Measurements from ENCODE around the gene USP24. TPM values are rescaled to one million over a fixed set of nuclear protein-coding genes. Genes with fewer than 3 reads are reported as not detected.

USP24 gene, protein sequence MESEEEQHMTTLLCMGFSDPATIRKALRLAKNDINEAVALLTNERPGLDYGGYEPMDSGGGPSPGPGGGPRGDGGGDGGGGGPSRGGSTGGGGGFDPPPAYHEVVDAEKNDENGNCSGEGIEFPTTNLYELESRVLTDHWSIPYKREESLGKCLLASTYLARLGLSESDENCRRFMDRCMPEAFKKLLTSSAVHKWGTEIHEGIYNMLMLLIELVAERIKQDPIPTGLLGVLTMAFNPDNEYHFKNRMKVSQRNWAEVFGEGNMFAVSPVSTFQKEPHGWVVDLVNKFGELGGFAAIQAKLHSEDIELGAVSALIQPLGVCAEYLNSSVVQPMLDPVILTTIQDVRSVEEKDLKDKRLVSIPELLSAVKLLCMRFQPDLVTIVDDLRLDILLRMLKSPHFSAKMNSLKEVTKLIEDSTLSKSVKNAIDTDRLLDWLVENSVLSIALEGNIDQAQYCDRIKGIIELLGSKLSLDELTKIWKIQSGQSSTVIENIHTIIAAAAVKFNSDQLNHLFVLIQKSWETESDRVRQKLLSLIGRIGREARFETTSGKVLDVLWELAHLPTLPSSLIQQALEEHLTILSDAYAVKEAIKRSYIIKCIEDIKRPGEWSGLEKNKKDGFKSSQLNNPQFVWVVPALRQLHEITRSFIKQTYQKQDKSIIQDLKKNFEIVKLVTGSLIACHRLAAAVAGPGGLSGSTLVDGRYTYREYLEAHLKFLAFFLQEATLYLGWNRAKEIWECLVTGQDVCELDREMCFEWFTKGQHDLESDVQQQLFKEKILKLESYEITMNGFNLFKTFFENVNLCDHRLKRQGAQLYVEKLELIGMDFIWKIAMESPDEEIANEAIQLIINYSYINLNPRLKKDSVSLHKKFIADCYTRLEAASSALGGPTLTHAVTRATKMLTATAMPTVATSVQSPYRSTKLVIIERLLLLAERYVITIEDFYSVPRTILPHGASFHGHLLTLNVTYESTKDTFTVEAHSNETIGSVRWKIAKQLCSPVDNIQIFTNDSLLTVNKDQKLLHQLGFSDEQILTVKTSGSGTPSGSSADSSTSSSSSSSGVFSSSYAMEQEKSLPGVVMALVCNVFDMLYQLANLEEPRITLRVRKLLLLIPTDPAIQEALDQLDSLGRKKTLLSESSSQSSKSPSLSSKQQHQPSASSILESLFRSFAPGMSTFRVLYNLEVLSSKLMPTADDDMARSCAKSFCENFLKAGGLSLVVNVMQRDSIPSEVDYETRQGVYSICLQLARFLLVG (N-terminal part only)
- 19.7 and 24.0 TPM in 2 replicates for total RNA-seq

DNA sequence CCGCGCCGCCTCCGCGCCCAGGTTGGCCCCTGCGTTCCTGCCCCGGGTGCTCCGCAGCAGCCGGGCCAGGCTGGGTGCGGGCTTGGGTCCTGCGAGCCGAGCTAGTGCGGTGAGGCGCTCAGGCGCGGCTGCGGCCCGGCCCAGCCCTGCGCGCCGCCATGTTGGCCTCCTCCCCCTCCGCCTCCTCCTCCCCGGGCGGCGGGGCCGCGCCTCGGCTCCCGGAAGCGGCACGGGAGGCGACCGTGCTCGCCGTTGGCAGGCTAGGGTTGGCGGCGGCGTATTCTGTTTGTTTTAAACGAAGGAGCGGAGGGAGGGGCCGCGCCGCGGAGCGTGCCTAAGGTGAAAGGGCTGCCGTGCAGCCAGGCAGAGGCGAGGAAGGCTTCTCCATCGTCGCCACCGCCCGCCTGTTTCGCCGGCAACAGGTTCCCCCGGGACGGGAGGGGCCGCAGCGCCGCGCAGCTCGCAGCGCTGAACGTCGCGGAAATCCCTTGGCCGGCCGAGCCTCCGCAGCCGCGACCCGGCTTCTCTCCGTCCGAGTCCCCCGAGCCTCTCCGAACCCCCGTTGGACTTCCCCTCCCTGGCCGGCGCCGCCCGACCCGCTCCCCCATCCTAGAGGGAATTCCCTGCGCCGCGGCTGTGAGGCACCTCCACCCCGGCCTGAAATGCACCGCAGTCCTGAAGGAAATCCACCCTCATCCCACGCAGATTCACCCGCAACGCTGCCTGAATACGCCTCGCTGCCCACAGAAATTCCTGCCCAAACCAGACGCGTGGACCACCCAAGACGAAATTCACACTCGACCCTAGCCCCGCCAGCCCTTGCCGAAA is at the start of gene USP24:
TSS of gene USP24 (minus strand) at position 171 of the 828 bp plus-strand sequence. CDS start 251 bp downstream, outside the sequence.
- H3K4me3 ChIP-seq (ENCODE audit: low read depth, low read length), result peak within 1 kb of the TSS; percentile 93
- DNase-seq (ENCODE audit: low read depth), result no peak
- TF ChIP-seq, protein P1, sequence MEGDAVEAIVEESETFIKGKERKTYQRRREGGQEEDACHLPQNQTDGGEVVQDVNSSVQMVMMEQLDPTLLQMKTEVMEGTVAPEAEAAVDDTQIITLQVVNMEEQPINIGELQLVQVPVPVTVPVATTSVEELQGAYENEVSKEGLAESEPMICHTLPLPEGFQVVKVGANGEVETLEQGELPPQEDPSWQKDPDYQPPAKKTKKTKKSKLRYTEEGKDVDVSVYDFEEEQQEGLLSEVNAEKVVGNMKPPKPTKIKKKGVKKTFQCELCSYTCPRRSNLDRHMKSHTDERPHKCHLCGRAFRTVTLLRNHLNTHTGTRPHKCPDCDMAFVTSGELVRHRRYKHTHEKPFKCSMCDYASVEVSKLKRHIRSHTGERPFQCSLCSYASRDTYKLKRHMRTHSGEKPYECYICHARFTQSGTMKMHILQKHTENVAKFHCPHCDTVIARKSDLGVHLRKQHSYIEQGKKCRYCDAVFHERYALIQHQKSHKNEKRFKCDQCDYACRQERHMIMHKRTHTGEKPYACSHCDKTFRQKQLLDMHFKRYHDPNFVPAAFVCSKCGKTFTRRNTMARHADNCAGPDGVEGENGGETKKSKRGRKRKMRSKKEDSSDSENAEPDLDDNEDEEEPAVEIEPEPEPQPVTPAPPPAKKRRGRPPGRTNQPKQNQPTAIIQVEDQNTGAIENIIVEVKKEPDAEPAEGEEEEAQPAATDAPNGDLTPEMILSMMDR (conservative IDR thresholded peaks at IDR 0.05; ENCODE audit: low read depth, low read length), result no peak

DNA sequence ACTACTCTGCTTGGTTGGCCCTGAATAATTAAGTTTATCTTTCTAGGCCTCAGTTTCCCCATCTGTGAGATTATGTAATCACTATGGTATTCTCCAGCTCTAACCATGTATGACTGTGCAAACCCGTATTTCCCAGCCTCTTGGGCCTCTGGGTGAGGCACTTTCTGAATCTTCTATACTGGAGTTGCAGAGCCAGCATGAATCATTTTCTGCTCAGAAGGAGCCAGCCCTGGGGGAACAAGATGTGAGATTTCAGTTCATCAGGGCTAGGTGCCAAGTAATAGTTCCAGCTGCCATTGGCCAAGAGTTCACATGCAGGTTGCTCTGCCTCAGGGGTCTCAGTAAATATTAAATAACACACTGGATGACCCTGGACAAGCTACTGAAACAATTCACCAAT is 47.7 kb upstream of the USP24 start:
- no peak overlapping the region for H3K4me3 ChIP-seq (ENCODE audit: low read depth, low read length)
- TF ChIP-seq, protein P1 (conservative IDR thresholded peaks at IDR 0.05; ENCODE audit: low read depth, low read length), result no peak
- DNase-seq (ENCODE audit: low read depth), result no peak

DNA sequence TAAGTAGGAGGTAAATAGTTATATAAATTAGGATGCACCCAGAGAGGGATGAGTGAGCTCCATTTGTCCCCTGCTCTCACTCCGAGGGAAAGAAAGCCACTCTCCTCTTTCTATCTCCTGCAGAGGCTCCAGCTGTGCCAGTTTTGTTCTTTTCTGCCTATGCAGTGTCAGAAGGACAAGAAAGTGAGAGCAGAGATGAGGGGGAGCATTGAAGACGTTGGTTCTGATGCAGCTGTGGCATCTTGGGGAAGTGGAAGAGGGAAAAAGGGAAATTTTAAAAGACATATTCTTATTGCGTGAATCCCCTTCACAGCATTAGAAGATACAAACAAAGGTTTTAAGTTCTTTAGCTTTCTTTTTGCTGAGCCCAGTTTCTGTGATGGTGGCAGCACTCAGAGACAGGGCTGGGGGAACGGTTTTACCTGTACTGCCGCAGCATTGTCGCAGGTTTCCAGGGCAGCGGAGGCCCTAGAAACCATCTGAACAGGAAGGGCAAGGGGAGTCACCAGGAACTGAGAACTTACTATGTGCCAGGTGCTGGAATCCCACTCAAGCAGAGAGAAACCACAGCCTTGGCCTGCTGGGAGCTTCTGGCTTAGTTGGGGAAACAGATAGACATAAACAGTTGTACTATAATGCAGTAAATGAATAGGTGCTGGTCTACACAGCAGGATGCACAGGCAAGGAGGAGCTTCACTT is 44.9 kb upstream of the USP24 start:
- TF ChIP-seq, protein P1 (conservative IDR thresholded peaks at IDR 0.05; ENCODE audit: low read depth, low read length), result no peak
- no peak for DNase-seq (ENCODE audit: low read depth)

DNA sequence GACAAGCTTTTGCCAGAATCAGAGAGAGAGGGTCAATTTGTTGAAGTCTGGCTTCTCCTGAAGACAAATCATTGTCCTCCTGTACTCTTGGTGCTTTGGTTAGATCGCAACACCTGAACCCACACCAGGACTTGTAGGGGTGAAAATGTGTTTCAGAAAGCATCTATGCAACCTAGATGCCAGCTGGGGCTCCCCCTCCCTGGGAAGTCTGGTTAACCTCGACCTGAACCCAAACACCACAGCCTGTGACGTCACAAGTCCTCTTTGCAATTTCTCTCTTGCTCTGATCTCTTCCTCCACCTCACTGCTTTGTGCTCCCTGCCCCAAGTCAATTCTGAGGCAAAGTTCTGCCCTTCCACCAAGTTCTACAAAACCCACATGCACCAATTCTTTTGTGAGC is 42.8 kb upstream of the USP24 start:
- DNase-seq (ENCODE audit: low read depth), result no peak
- TF ChIP-seq, protein P1 (conservative IDR thresholded peaks at IDR 0.05; ENCODE audit: low read depth, low read length), result no peak
- no peak overlapping the region for H3K4me3 ChIP-seq (ENCODE audit: low read depth, low read length)

More for the DNA sequence above, 44.9 kb upstream of the USP24 start:
- H3K4me3 ChIP-seq (ENCODE audit: low read depth, low read length), result no peak overlapping the region

DNA sequence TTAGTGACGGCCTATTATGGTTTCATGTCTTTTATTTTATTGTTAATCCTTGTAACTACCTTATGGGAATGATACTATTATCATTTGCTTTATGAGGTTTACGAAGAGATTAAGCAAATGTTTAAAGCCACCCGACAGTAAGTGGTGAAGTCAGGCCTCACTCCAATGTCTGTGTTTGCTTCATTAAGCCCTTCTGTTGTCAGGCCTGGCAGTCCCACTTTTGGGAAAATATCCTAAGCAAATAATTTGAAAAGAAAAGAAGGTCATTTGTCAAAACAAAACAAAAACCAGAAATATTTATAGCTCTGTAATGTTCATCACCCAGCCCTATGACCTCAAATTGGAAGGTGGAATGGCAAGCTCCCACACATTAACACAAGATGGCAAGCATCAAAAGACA is 40.7 kb upstream of the USP24 start:
- no peak overlapping the region for H3K4me3 ChIP-seq (ENCODE audit: low read depth, low read length)
- TF ChIP-seq, protein P1 (conservative IDR thresholded peaks at IDR 0.05; ENCODE audit: low read depth, low read length), result no peak
- DNase-seq (ENCODE audit: low read depth), result no peak

All from epithelial cell of proximal tubule (primary cell).